ENCODE data around the gene ATXN3L.

- TF ChIP-seq CTCF (conservative IDR thresholded peaks at IDR 0.05; ENCODE audit: low read length) = no peak
- TF ChIP-seq EZH2phosphoT487 (IDR thresholded peaks at IDR 0.05; ENCODE audit: borderline replicate concordance) = no peak
These were observed 45.3 kb upstream of the ATXN3L start for GRCh38 chrX:13365161-13365560.
